HepG2 (cell line): ENCODE data around the gene CLIP2. TPM values are rescaled to one million over a fixed set of nuclear protein-coding genes. Genes with fewer than 3 reads are reported as not detected.

Source experiments
- CREB1 ChIP-seq, 2 experiments: fragments of 450-650 bp in 1 of 2; IDR thresholded peaks; 2 replicates each; pipeline ENCODE4 v1.6.1; 2016 to 2017; ENCODE audit warnings: control low read depth in 1 of 2, mild to moderate bottlenecking in 1 of 2, missing compliant biosample characterization in 1 of 2, missing genetic modification characterization in 1 of 2
- ELF4 ChIP-seq: sonication (generic); formaldehyde crosslinking; IDR thresholded peaks from 2 replicates; pipeline ENCODE4 v1.5.0; 2020; ENCODE audit warnings: missing genetic modification reagents, mild to moderate bottlenecking, moderate library complexity, borderline replicate concordance
- FOSL2 ChIP-seq: sonication (generic); formaldehyde crosslinking; IDR thresholded peaks from 2 replicates; pipeline ENCODE4 v1.4.0; 2020; ENCODE audit warnings: missing genetic modification reagents
- FOXC1 ChIP-seq: sonication (generic); formaldehyde crosslinking; IDR thresholded peaks from 2 replicates; pipeline ENCODE4 v1.8.0; 2022; ENCODE audit warnings: mild to moderate bottlenecking, missing genetic modification reagents, borderline replicate concordance
- FOXJ3 ChIP-seq: sonication (generic); formaldehyde crosslinking; IDR thresholded peaks from 2 replicates; pipeline ENCODE4 v1.4.0; 2020; ENCODE audit warnings: missing genetic modification reagents, mild to moderate bottlenecking, borderline replicate concordance
- HNF4A ChIP-seq: sonication (generic); formaldehyde crosslinking; IDR thresholded peaks from 2 replicates; pipeline ENCODE4 v1.4.0; 2020; ENCODE audit warnings: missing genetic modification reagents
- KDM6A ChIP-seq: IDR thresholded peaks from 2 replicates; pipeline ENCODE4 v1.6.1; 2016; ENCODE audit warnings: low read depth
- NFE2L2 ChIP-seq: fragments of 150-350 bp; IDR thresholded peaks from 2 replicates; pipeline ENCODE4 v1.6.1; 2014; ENCODE audit warnings: low read length
- NFIB ChIP-seq: sonication (generic); formaldehyde crosslinking; IDR thresholded peaks from 2 replicates; pipeline ENCODE4 v1.9.0; 2021; ENCODE audit warnings: missing genetic modification reagents, mild to moderate bottlenecking, borderline replicate concordance
- PLRG1 ChIP-seq: fragments of 450-650 bp; conservative IDR thresholded peaks from 2 replicates; pipeline ENCODE4 v1.6.1; 2016
- RFX5 ChIP-seq: IDR thresholded peaks from 2 replicates; pipeline ENCODE4 v1.6.1; 2011; ENCODE audit warnings: low read depth, low read length, improper control_type of control experiment
- SP5 ChIP-seq: IDR thresholded peaks from 2 replicates; pipeline ENCODE4 v1.6.1; 2016; ENCODE audit warnings: low read depth, borderline replicate concordance
- TBL1XR1 ChIP-seq: fragments of 150-350 bp; IDR thresholded peaks from 2 replicates; pipeline ENCODE4 v1.6.1; 2014; ENCODE audit warnings: borderline replicate concordance, low read length; ENCODE audit not compliant: partially characterized antibody
- TCF7L2 ChIP-seq: IDR thresholded peaks from 2 replicates; pipeline ENCODE4 v1.6.1; 2011; ENCODE audit warnings: mild to moderate bottlenecking, low read depth, low read length, moderate library complexity
- TEAD3 ChIP-seq: optimal IDR thresholded peaks from 2 replicates; pipeline ENCODE3; 2016; ENCODE audit warnings: borderline replicate concordance
- XRCC5 ChIP-seq: fragments of 200-400 bp; formaldehyde crosslinking; optimal IDR thresholded peaks from 2 replicates; pipeline ENCODE3; 2017; ENCODE audit warnings: mild to moderate bottlenecking, low read length
- ZNF567 ChIP-seq: sonication (generic); formaldehyde crosslinking; IDR thresholded peaks from 2 replicates; pipeline ENCODE4 v1.8.1; 2023; ENCODE audit warnings: mild to moderate bottlenecking, missing genetic modification reagents, borderline replicate concordance
- ZNF782 ChIP-seq: sonication (generic); formaldehyde crosslinking; IDR thresholded peaks from 2 replicates; pipeline ENCODE4 v1.4.0; 2020; ENCODE audit warnings: missing genetic modification reagents, mild to moderate bottlenecking, borderline replicate concordance
- polyA plus RNA-seq, 8 experiments: library from polyadenylated mRNA; depleted of rRNA in 3 of 8; stranded (reverse) in 7 of 8; unstranded in 1 of 8; fragments of >200 nt; fragmentation: Illumina TruSeq in 4 of 8; extraction: Trizol in 4 of 8; gene quantifications; 2 replicates each; pipeline versions ENCODE4 v1.2.1 to v1.2.3, GENCODE V29; 2011 to 2016; ENCODE audit warnings: low read depth in 4 of 8, missing spikeins in 1 of 8, mixed read lengths in 1 of 8; ENCODE audit not compliant: insufficient read depth in 1 of 8
- total RNA-seq, 5 experiments: library from RNA; depleted of rRNA; stranded (reverse); fragments of >200 nt; fragmentation: Illumina TruSeq; extraction: Trizol; gene quantifications; 2 replicates each; pipeline ENCODE4 v1.2.3, GENCODE V29; 2016; ENCODE audit warnings: low read depth in 1 of 5
- TF ChIP-seq, protein P1 (sequence below): sonication (generic); formaldehyde crosslinking; IDR thresholded peaks from 2 replicates; pipeline ENCODE4 v1.4.0; 2020; ENCODE audit warnings: missing genetic modification reagents
- TF ChIP-seq, protein P2 (sequence below): sonication (generic); formaldehyde crosslinking; IDR thresholded peaks from 2 replicates; pipeline ENCODE4 v1.8.1; 2023; ENCODE audit warnings: mild to moderate bottlenecking, missing genetic modification reagents
- TF ChIP-seq, protein P3 (sequence below): sonication (generic); formaldehyde crosslinking; IDR thresholded peaks from 2 replicates; pipeline ENCODE4 v1.8.0; 2022; ENCODE audit warnings: mild to moderate bottlenecking, missing genetic modification reagents, moderate library complexity
- TF ChIP-seq, protein P4 (sequence below): sonication (generic); formaldehyde crosslinking; IDR thresholded peaks from 2 replicates; pipeline ENCODE4 v1.4.0; 2020; ENCODE audit warnings: low read depth, missing genetic modification reagents
- TF ChIP-seq, protein P5 (sequence below): sonication (generic); formaldehyde crosslinking; IDR thresholded peaks from 2 replicates; pipeline ENCODE4 v1.4.0; 2020; ENCODE audit warnings: mild to moderate bottlenecking, missing genetic modification reagents

CLIP2 gene
- total and polyA plus RNA-seq, 2 of the 13 experiments (the other 11 are each of a cell fraction or from before 2014, with no cell fraction given) = 6.5 to 17.4 TPM

DNA sequence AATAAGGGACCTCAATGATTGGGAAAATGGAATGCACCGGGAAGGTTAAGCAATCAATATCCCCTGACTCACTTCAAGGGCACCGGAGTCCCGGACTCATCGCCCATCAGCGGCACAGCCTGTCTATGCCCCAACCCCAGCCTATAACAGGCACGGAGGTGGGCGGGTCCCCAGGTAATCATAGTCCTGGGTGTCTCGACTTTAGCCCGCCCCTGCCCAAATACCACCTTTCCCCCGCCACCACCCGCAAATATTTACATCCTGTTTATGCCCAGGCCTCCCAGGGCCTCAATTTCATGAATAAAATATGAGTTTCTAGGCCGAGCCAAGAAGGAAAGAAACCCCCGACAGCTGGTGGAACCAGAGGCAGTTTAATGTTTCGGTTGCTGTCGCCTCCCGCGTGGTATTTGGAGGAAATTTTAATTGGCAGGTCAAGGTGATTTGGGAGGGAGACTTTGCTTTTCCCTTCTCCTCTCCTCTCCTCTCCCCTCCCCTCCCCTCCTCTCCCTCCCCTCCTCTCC lies 19.4 kb upstream of the CLIP2 start (continued):
- TF ChIP-seq, protein P1, sequence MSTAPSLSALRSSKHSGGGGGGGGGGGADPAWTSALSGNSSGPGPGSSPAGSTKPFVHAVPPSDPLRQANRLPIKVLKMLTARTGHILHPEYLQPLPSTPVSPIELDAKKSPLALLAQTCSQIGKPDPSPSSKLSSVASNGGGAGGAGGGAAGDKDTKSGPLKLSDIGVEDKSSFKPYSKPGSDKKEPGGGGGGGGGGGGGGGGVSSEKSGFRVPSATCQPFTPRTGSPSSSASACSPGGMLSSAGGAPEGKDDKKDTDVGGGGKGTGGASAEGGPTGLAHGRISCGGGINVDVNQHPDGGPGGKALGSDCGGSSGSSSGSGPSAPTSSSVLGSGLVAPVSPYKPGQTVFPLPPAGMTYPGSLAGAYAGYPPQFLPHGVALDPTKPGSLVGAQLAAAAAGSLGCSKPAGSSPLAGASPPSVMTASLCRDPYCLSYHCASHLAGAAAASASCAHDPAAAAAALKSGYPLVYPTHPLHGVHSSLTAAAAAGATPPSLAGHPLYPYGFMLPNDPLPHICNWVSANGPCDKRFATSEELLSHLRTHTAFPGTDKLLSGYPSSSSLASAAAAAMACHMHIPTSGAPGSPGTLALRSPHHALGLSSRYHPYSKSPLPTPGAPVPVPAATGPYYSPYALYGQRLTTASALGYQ = no peak
- TF ChIP-seq ZNF567 (CRISPR knock-in tag) (no peak), SP5 (CRISPR knock-in tag) (peak; percentile 36; the same call in 1 of the 2 replicates), RFX5 (no peak), NFE2L2 (no peak), HNF4A (CRISPR knock-in tag) (no peak), ZNF782 (CRISPR knock-in tag) (no peak), CREB1 (IDR thresholded peaks at IDR 0.05) (no peak), CREB1 (CRISPR knock-in tag; IDR thresholded peaks at IDR 0.05) (peak; percentile 49), TEAD3 (CRISPR knock-in tag) (peak; percentile 63), ELF4 (CRISPR knock-in tag) (no peak), TBL1XR1 (no peak), PLRG1 (no peak), KDM6A (CRISPR knock-in tag) (no peak), TCF7L2 (no peak), NFIB (CRISPR knock-in tag) (no peak), XRCC5 (peak; percentile 42), FOXC1 (CRISPR knock-in tag) (no peak), FOSL2 (CRISPR knock-in tag) (peak; percentile 74), FOXJ3 (CRISPR knock-in tag) (no peak)
- TF ChIP-seq, protein P2, sequence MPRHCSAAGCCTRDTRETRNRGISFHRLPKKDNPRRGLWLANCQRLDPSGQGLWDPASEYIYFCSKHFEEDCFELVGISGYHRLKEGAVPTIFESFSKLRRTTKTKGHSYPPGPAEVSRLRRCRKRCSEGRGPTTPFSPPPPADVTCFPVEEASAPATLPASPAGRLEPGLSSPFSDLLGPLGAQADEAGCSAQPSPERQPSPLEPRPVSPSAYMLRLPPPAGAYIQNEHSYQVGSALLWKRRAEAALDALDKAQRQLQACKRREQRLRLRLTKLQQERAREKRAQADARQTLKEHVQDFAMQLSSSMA (CRISPR knock-in tag) = no peak
- TF ChIP-seq, protein P3, sequence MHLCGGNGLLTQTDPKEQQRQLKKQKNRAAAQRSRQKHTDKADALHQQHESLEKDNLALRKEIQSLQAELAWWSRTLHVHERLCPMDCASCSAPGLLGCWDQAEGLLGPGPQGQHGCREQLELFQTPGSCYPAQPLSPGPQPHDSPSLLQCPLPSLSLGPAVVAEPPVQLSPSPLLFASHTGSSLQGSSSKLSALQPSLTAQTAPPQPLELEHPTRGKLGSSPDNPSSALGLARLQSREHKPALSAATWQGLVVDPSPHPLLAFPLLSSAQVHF (CRISPR knock-in tag) = no peak
- TF ChIP-seq, protein P4, sequence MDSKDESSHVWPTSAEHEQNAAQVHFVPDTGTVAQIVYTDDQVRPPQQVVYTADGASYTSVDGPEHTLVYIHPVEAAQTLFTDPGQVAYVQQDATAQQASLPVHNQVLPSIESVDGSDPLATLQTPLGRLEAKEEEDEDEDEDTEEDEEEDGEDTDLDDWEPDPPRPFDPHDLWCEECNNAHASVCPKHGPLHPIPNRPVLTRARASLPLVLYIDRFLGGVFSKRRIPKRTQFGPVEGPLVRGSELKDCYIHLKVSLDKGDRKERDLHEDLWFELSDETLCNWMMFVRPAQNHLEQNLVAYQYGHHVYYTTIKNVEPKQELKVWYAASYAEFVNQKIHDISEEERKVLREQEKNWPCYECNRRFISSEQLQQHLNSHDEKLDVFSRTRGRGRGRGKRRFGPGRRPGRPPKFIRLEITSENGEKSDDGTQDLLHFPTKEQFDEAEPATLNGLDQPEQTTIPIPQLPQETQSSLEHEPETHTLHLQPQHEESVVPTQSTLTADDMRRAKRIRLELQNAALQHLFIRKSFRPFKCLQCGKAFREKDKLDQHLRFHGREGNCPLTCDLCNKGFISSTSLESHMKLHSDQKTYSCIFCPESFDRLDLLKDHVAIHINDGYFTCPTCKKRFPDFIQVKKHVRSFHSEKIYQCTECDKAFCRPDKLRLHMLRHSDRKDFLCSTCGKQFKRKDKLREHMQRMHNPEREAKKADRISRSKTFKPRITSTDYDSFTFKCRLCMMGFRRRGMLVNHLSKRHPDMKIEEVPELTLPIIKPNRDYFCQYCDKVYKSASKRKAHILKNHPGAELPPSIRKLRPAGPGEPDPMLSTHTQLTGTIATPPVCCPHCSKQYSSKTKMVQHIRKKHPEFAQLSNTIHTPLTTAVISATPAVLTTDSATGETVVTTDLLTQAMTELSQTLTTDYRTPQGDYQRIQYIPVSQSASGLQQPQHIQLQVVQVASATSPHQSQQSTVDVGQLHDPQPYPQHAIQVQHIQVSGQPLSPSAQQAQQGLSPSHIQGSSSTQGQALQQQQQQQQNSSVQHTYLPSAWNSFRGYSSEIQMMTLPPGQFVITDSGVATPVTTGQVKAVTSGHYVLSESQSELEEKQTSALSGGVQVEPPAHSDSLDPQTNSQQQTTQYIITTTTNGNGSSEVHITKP (CRISPR knock-in tag) = peak; percentile 46; the same call in 1 of the 2 replicates
- TF ChIP-seq, protein P5, sequence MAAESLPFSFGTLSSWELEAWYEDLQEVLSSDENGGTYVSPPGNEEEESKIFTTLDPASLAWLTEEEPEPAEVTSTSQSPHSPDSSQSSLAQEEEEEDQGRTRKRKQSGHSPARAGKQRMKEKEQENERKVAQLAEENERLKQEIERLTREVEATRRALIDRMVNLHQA (CRISPR knock-in tag) = no peak
